ENCODE data around the gene ZNF839. TPM values are rescaled to one million over a fixed set of nuclear protein-coding genes. Genes with fewer than 3 reads are reported as not detected.

The ZNF839 gene
- polyA plus RNA-seq, 1 of the 3 experiments (the other 2 are of a cell fraction) = 15.4 TPM

Other genes starting within 250 kb of the ZNF839 start
- 269 and 298 TPM in 2 replicates for gene HSP90AA1, start 232.7 kb upstream of the ZNF839 start, polyA plus RNA-seq (2012; rRNA removed)
- gene WDR20, start 179.8 kb upstream of the ZNF839 start, polyA plus RNA-seq (2012; rRNA removed) = 12.4 and 17.2 TPM in 2 replicates
- gene MOK, start 14.6 kb upstream of the ZNF839 start, polyA plus RNA-seq (2012; rRNA removed) = 13.3 and 15.2 TPM in 2 replicates
- gene CINP, start 43.1 kb downstream of the ZNF839 start, polyA plus RNA-seq (2012; rRNA removed) = 50.4 and 59.3 TPM in 2 replicates
- 6.9 and 8.1 TPM in 2 replicates for gene TECPR2, start 43.2 kb downstream of the ZNF839 start, polyA plus RNA-seq (2012; rRNA removed)
- gene ANKRD9, start 190.0 kb downstream of the ZNF839 start, polyA plus RNA-seq (2012; rRNA removed) = 21.3 and 21.4 TPM in 2 replicates